Measurements from ENCODE around the gene ISG15.

The ISG15 gene

GRCh38 chr1:1051127-1051810, 38.0 kb downstream of the ISG15 start:
- Histone ChIP-seq H3K9ac (ENCODE audit: low read depth, low read length, poor library complexity, severe bottlenecking) (no peak overlapping the region), H3K4me3 (ENCODE audit: low read length, poor library complexity, severe bottlenecking) (no peak overlapping the region), H2AFZ (ENCODE audit: low read length) (no peak overlapping the region), H3K36me3 (ENCODE audit: insufficient read depth, low read length) (no peaks in the 10 kb centered on the region), H3K9me3 (ENCODE audit: insufficient read depth, low read depth, low read length) (no peaks in the 10 kb centered on the region), H3K4me1 (ENCODE audit: insufficient read depth, low read length, poor library complexity, severe bottlenecking) (no peaks in the 10 kb centered on the region), H3K79me2 (ENCODE audit: insufficient read depth, low read length) (no peaks in the 10 kb centered on the region), H3K4me2 (ENCODE audit: low read depth, low read length, poor library complexity, severe bottlenecking) (no peak overlapping the region), H3F3A (ENCODE audit: low read depth) (no peaks in the 10 kb centered on the region), H3K27me3 (ENCODE audit: insufficient read depth, low read length, poor library complexity, severe bottlenecking) (no peaks in the 10 kb centered on the region), H3K9me2 (replicated peaks; ENCODE audit: low read depth, low read length) (no peaks in the 10 kb centered on the region), H4K20me1 (ENCODE audit: insufficient read depth, low read length, poor library complexity, severe bottlenecking) (no peaks in the 10 kb centered on the region)
- TF ChIP-seq CTCF (conservative IDR thresholded peaks at IDR 0.05; ENCODE audit: low read length): no peak

- H2AFZ ChIP-seq (ENCODE audit: low read length): no peak overlapping the region
- no peak for TF ChIP-seq CTCF (conservative IDR thresholded peaks at IDR 0.05; ENCODE audit: low read length)
- no peaks in the 10 kb centered on the region for H3K4me1 ChIP-seq (ENCODE audit: insufficient read depth, low read length, poor library complexity, severe bottlenecking)
- H3K4me2 ChIP-seq (ENCODE audit: low read depth, low read length, poor library complexity, severe bottlenecking): no peak overlapping the region
- H3K9me2 ChIP-seq (replicated peaks; ENCODE audit: low read depth, low read length): no peaks in the 10 kb centered on the region
- no peak overlapping the region for H3K4me3 ChIP-seq (ENCODE audit: low read length, poor library complexity, severe bottlenecking)
- H3K9me3 ChIP-seq (ENCODE audit: insufficient read depth, low read depth, low read length): no peaks in the 10 kb centered on the region
- H3K79me2 ChIP-seq (ENCODE audit: insufficient read depth, low read length): no peaks in the 10 kb centered on the region
- H3F3A ChIP-seq (ENCODE audit: low read depth): no peaks in the 10 kb centered on the region
- H4K20me1 ChIP-seq (ENCODE audit: insufficient read depth, low read length, poor library complexity, severe bottlenecking): no peaks in the 10 kb centered on the region
- H3K9ac ChIP-seq (ENCODE audit: low read depth, low read length, poor library complexity, severe bottlenecking): no peak overlapping the region
- no peaks in the 10 kb centered on the region for H3K36me3 ChIP-seq (ENCODE audit: insufficient read depth, low read length)
- H3K27me3 ChIP-seq (ENCODE audit: insufficient read depth, low read length, poor library complexity, severe bottlenecking): no peaks in the 10 kb centered on the region
Observed at GRCh38 chr1:1052003-1052840, 38.9 kb downstream of the ISG15 start.

GRCh38 chr1:1053022-1053421, 39.7 kb downstream of the ISG15 start:
- H3K4me3 ChIP-seq (ENCODE audit: low read length, poor library complexity, severe bottlenecking): no peak overlapping the region
- H3K36me3 ChIP-seq (ENCODE audit: insufficient read depth, low read length): no peaks in the 10 kb centered on the region
- H4K20me1 ChIP-seq (ENCODE audit: insufficient read depth, low read length, poor library complexity, severe bottlenecking): no peaks in the 10 kb centered on the region
- no peak for TF ChIP-seq EZH2phosphoT487 (IDR thresholded peaks at IDR 0.05; ENCODE audit: borderline replicate concordance)
- TF ChIP-seq CTCF (conservative IDR thresholded peaks at IDR 0.05; ENCODE audit: low read length): no peak
- H3F3A ChIP-seq (ENCODE audit: low read depth): no peaks in the 10 kb centered on the region
- H3K4me1 ChIP-seq (ENCODE audit: insufficient read depth, low read length, poor library complexity, severe bottlenecking): no peaks in the 10 kb centered on the region
- no peak overlapping the region for H3K4me2 ChIP-seq (ENCODE audit: low read depth, low read length, poor library complexity, severe bottlenecking)
- H3K9me3 ChIP-seq (ENCODE audit: insufficient read depth, low read depth, low read length): no peaks in the 10 kb centered on the region
- H3K27me3 ChIP-seq (ENCODE audit: insufficient read depth, low read length, poor library complexity, severe bottlenecking): no peaks in the 10 kb centered on the region
- H2AFZ ChIP-seq (ENCODE audit: low read length): no peak overlapping the region
- no peaks in the 10 kb centered on the region for H3K79me2 ChIP-seq (ENCODE audit: insufficient read depth, low read length)
- no peak overlapping the region for H3K9ac ChIP-seq (ENCODE audit: low read depth, low read length, poor library complexity, severe bottlenecking)
- no peaks in the 10 kb centered on the region for H3K9me2 ChIP-seq (replicated peaks; ENCODE audit: low read depth, low read length)

Data from Loucy (cell line).